GM21515 (cell line): Measurements from ENCODE around the gene AP1S2.
A peak's percentile ranks its signal among the peaks of the same experiment; 100 is the strongest.
"Not testable (repeated sequence)": the region's sequence is repeated elsewhere in the genome, so short reads cannot be mapped to it uniquely, and the experiment has no call there.

Experiments
- ATAC-seq: cut with Tn5 transposase; IDR thresholded peaks from one replicate; pipeline ENCODE4 v1.9.1; 2021; ENCODE audit not compliant: unreplicated experiment

The AP1S2 gene

DNA sequence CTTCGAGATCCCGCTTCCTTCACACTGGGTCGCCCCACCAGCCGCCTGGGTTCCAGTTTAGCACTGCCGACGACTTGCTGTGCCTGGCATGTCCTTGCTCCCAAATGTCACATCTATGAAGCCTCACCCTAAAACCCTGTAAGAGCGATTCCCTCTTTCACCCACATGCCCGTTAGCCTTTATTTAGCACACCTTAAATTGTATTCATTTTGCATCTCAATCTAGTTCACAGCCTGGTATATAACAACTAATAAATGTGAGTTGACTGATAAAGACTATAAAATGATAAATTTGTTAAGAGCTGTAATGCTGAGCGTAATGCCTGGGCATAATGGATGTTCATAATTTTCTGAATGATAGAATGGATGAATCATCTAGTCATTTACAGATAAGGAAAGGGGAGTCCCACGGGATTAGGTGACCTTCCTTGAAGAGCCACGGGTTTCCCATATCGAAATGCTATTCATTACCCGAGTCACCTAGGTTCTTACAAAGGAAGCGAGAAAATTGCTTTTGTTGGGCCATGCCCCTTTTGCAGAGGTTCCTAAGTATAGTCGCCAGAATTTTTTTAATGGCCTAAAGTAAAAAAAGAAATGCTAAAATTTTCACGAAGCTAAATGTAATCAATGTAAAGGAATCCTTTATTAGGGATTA is 1.1 kb upstream of the AP1S2 start:
- ATAC-seq, result no peak

DNA sequence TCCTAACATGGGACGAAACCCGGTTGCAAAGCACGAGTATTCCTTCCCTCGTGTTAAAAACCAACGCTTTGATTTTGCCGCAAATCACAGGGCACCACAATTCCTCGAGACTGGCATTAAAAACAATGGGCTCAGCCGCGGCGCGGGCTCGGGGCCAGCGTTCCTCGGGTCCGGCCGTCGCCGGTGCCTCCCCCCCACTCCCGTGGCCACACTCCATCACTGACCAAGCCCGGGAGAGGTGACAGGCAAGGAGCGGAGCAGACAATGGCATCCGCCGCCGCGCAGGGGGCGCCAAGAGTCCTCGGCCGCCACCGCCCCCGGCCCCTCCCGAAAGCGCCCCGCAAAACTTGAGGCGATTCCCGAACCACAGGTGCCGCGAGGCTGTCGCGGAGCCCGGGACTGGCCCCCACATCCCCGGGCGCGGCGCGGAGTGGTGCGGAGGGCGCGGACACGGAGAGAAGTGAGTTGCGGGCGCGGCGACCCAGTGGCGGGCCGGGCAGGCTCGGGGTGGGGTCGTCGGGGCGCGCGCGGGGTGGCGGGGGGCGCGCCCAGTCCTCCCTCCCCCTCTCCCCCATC is 445 bp downstream of the AP1S2 start:
- peak; percentile 36 for ATAC-seq

DNA sequence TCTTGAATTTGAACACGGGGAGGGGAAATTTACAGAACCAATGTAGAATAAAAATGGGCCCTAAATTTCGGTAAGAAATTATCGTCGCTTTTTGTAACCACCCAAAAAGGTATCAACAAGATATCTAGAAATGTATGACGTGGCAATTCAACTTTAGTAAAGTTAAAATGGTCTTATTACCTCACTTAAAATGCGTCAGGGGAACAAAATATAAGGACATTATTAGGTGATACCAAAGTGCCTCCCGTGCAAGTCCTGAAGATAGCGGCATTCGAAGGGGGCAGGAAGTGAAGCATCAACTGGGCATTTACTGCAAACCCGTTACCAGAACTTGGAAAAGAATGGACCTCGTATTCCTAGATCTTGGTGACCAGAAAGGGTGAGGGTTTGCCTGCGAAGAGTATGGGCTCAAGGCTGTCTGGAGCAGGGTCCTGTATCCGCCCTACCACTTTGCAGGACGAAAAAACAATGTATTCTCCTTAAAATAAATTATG is 980 bp downstream of the AP1S2 start:
- no peak for ATAC-seq

DNA sequence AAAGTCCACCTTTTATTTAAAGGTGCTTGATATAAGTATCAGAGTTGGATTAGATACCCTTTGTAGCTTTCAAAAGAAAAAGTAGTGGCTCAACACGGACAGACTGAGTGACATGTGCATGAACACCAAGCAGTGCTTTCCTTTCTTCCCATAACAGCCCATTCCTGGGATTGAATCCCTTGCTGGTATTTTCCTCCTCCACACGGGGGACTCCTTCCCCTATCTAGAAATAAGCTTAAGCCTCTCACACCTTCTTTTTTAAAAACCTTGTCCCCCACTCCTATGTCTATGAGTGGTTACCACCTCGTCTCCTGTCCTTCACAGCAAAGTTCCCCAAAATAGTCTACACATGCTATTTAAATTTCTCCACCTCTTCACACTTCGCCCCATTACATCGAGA is 5.1 kb downstream of the AP1S2 start:
- no peak for ATAC-seq

DNA sequence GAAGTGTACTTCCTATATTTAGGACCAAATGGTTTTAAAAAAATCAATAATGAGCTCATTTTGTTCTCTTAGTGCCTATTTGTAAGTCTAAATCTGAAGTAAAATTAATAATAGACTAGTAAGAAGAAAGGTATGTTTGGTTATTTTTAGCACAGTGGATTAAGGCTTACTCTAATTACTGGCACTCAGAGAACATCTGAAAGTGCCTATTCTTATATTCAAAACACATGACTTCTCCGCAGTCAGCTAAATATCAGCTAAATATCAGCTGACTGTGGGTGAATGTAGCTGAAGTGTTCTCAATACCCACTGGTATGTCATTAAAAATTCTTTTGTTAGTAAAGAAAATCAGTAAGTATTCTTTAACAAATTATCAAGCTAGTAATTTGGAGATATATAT is 6.0 kb downstream of the AP1S2 start:
- ATAC-seq, result no peak

DNA sequence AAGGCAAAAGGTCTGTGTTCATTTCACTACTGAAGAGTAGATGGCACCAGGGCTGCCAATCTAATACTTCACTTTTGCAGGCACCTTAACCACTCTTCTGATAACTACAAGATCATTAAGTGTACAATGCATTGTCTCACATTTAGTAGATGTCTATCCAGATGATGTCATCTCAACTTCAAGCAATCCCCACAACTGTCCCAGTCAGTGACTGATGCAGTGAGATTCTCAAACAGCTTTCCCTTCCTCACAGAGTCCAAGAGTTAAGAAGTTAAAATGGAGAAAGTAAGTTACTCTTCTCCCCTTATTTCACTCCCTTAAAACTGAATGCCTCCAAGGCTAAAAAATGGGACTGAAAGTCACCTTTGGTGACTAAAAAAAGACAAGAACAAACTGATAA is 10.7 kb downstream of the AP1S2 start:
- no peak for ATAC-seq

DNA sequence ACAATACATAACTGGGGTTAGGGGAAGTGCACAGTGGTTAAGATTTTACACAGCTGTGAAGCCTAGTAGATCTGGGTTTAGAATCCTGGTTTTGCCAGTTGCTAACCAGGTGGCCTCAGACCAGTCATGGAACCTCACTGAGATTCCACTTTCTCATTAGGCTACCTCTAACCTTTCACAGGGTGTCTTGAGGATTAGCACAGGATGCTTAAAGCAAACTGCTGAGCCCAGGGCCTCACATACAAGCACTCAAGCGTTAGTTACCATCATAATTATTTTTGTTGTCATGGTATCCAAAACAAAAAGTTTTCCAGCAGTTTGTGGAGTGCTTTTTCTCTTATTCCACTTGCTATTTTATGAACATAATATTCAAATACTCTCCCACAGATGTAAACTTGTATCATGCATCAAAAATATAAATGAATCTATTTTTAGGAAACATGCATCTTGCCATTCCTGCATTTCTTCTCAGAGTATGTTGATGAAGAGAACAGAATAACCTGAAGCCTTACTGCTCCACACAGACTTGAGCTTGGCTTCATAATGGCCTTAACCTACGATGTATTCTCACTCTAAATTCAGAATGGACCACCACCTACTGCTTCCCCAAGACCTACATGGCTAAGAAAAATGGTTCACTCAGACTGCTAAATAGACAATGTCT is 12.6 kb downstream of the AP1S2 start:
- ATAC-seq, result no peak

DNA sequence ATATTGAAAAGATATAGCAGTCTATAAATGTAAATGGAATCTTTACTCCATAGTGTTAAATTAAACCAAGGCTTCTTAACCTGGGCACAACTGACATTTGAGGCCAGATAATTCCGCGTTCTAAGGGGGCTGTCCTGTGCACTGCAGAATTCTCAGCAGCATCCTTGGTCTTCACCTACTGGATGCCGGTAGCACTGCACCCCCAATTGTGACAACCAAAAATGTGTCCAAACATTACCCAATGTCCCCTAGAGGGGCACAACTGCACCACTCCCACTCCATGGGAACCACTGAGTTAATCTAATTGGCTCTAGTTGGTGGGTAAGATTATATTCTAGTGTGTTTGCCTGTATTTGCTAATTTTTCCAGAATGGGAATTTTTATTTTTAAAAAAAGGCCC is 16.6 kb downstream of the AP1S2 start:
- ATAC-seq, result no peak

DNA sequence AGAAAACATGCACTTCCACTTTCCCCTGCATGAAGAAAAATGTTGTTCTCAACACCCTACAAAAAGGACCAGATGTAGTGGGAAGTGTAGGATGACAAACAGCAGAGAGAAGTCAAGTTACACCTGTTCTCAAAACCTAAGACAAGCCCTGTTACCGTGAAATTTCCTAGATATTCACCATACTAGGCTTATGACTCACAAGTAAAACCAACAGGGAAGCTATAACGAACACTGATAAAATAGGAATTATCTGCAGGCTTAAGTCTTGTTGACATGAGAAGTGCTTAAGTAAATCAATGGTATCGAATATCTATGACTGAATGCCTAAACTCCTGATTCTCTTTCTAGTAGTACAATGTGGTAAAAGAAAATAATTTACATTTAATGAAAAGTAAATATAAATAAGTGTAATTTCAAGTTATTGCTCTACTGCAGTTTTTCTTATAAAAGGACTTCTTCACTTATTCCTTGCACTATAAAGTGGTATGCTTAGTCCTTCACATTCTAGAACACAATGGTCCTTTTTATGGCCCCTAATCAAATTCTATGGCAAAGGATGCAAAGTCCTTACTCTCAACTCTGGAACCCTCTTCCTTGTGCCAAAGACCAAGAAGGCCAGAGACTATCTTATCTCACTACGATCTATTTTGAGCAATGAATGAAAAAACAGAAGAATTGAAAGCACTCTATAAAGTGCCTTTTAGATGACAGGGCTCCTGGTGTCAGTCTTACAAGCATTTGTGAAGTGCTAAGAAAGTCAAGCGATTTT is 19.6 kb downstream of the AP1S2 start:
- no peak for ATAC-seq

DNA sequence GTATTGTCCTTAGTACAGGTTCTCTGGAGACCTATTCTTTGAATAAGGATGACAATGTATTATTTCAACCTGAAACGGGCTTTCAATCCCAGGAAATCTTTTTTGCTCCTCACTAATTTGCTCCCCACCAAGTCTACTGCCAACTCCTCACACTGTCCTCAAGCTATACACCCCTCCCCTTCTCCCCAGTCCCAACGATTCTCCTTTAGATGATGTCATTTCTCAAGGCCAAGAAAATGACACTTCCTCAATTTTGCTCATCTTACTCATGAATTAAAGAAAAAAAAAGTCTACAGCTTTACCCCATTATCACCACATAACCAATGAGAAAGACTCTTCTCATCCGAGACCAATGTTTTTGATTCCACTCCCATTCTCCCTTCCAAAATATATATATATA is 20.6 kb downstream of the AP1S2 start:
- ATAC-seq, result no peak

DNA sequence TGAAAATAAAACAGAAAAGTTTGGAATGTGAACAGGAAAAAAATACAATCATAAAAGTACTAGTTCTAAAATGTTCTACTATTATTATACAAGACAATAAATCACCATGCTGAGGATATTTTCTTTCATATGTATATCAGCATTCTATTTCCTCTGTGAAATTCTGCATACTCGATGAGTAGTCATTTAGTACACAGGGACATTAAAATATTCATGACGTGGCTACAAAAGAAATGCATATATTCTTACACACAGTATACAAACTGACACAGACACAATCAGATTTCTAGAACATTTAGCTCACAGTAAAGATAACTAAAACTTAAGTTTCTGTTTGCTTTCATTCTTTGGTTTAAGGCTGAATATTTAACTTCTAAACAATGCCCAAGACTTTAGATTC is 23.3 kb downstream of the AP1S2 start:
- not testable (repeated sequence) for ATAC-seq

DNA sequence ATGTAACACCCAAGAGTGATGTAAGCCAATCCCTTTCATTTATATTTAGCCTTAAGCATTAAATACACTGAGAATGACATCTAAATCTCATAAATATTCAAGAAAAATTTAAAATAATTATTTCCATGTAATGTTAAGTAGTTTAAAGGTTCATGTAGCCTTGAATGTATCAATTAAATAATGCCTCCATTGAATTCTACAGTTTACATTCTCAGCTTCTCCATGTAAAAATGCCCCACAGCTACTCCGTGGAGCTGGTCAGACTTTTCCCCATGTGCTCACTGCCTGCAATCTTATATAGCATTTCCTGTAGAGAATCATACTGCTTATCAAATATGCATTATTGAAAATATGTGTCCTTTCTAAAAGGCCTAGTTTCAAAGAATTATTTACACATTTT is 25.4 kb downstream of the AP1S2 start:
- no peak for ATAC-seq

DNA sequence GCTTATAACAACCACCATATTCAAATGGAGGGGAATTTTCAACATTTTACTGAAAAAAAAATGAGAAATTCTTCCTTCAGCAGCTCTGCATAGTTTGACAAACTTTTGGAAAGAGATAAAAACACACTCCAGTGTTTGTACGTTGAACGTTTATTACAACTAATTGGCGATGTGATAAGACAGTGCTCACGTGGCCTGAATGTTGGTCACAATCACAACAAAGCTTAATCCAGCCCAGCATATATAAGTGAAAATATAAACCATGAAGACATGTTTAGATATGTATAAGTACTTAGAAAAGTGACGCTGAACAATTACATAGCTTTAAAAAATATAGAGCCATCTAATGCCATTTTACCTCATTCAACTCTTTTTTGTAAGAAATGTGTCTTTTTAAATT is 28.7 kb downstream of the AP1S2 start:
- ATAC-seq, result no peak

DNA sequence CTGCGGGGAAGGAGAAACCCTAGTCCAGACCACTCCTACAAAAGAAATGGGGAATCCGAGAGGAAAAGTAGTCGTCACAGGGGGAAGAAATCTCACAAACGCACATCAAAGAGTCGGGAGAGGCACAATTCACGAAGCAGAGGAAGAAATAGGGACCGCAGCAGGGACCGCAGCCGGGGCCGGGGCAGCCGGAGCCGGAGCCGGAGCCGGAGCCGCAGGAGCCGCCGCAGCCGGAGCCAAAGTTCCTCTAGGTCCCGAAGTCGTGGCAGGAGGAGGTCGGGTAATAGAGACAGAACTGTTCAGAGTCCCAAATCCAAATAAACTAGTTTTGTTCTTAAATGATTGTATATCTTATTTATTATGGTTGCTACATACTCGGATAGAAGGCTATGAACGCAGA is 31.7 kb downstream of the AP1S2 start:
- ATAC-seq, result no peak

DNA sequence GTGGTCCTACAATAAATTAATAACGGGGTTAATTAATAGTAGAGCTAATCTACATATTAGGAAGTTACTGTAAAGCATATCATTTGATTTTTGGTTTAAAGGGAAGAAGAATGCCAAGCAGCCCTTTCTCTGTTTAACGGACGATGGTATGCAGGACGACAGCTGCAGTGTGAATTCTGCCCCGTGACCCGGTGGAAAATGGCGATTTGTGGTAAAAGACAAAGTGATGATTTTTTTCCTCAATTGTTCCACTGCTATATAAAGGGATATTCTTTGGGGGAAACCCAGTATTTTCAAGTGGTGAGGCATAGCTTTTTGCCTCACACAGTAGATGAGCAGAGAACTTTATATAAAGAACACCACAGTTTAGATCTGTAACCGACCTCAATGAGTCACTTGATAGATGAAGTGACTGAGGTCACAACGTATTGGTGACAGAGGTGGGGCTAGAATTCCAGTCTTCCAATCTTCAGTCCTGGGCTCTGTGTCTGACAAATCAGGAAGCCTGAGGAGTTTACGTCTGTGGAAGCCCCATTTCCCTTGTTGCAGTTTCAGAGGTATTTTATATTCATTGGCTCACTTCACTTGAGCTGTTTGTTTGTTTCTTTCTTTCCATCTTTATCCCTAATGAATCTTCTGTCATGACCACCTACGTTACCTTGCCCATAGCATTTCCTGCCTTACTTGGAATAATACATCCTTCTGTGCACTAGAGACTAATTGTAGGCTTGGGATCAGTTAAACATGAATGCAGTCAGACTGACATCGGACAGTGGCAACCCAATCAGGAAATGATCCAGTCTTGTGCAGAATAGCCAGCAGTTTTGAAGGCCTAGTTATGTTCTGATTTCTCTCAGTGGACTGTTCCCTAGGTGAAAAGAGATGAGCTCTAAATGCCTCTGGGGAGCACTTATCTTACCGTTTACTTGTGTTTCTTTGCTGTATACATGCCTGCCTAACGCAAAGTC is 34.2 kb downstream of the AP1S2 start:
- ATAC-seq, result no peak

DNA sequence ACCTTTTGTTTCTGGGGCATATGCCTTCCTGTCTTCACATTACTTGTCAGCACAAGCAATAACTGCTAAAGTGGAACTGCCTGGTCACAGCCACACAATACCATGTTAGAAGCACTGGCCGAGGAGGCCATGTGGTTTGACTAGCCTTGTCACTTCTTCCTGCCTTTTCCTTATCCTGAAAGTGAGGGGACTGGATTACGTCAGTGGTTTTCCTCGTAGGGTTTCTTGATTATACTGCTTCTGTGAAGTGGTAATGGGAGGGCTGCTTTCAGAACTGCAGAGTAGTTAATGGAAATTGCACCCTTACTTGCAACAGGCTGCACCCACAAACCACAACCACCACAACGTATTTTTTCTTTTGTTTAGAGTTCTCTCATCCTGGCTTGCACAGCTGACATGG is 37.7 kb downstream of the AP1S2 start:
- ATAC-seq, result no peak

DNA sequence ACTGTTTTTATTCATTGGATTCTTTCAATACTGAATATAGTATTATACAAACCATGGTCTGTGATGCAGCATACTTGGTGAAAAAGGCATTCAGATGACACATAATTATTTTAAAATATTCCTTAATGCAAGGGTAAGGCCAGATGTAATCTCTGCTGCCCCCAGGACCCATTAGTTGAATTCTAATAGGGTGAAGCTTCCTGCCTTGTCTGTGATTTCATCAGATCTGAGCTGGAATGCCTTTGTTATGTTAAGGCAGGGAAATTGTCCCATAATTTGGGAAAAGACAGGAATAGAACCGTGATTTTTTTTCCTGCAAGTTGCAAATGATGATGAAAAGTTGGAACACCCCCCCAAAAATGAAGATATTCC is 38.2 kb downstream of the AP1S2 start:
- no peak for ATAC-seq

DNA sequence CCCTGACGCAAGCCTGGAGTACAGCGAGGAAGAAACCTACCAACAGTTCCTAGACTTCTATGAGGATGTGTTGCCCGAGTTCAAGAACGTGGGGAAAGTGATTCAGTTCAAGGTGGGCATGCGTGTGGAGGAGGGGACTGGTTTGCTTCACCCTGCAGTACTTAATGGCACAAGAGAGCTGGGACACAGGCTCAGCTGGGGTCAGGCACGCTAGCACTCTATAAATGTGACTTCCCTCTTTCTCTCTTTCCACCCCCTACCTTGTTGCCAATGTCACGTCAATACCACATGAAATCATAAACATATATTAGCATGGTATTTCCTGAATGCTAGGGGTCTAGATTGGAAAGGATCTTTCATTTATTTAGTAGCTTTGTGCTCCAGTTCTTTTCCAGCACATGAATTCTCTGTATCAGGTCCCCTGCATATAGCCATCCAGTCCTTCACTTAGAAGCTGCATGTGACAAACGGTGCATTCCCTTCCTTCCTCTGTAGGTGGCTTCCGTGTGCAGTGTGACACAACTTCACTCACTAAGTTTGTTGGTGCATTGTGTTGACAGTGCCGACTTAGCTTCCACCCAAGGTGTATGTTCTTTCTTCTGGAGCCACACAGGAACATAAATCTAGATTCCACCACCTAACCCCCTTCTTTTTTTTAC is 38.7 kb downstream of the AP1S2 start:
- peak; percentile 64 for ATAC-seq

DNA sequence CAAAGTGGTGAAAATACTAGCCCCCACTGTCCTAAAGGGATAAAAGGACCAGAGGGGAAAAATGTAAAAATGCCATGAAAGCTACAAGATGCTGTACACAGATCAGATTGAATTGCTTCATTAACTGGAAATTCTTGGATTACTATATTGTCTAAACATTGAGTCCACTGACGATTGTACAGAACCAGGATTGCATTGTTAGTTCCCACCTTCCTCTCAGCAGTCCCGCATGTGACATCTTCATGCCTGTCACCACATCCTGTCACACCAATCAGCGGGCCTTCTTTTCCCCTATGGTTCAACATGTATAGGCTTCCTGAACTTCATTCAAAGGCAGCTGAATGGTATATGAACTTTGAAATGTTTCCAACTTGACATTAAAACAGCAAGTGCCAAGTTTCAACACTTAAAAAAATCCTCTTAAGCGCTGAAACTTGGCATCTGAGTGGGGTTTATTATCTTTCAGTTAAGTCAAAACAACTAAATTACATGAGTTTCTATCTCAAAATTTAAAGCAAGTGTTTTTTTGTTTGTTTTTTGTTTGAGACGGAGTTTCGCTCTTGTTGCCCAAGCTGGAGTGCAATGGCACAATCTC is 39.7 kb downstream of the AP1S2 start:
- ATAC-seq, result no peak

DNA sequence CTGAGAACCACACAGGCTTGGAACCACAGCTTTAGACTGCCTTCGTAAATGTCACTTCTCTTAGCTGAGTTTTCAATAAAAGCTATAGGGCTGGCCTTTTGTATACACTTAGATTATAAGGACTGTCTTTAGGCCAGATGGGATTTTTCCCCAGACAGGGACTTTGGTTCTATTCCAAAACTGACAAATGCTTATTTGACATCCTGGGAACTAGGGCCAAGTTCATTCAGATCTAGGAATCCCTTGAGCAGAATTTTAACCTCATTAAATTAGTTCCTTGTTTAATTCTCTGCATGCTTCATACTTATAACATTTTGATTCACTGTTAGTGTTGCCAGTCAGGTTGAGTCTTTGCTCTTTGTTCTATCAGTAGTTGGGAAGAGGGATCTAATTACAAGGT is 41.2 kb downstream of the AP1S2 start:
- no peak for ATAC-seq
